H9 (cell line): Measurements from ENCODE around the gene ZBTB16. TPM values are rescaled to one million over a fixed set of nuclear protein-coding genes. Genes with fewer than 3 reads are reported as not detected.

Source experiments
- DNase-seq: peaks from one replicate; pipeline ENCODE4 v3.0.0-alpha.2; 2017
- H2AFZ ChIP-seq: one replicate; pipeline ENCODE4 v1.6.1; 2013; ENCODE audit warnings: mild to moderate bottlenecking, low read length, control low read depth, moderate library complexity
- H2AK5ac ChIP-seq: 2 replicates; pipeline ENCODE4 v1.6.1; 2013; ENCODE audit warnings: low read length, control low read depth, mixed read lengths; ENCODE audit not compliant: insufficient read length
- H2BK120ac ChIP-seq: one replicate; pipeline ENCODE4 v1.6.1; 2013; ENCODE audit warnings: low read depth, mild to moderate bottlenecking, low read length, control low read depth, inconsistent platforms; ENCODE audit not compliant: poor library complexity, severe bottlenecking
- H2BK12ac ChIP-seq: 2 replicates; pipeline ENCODE4 v1.6.1; 2013; ENCODE audit warnings: low read length, control low read depth, mixed read lengths, low read depth; ENCODE audit not compliant: insufficient read length
- H2BK15ac ChIP-seq: 2 replicates; pipeline ENCODE4 v1.6.1; 2013; ENCODE audit warnings: low read depth, low read length, control low read depth
- H2BK20ac ChIP-seq: one replicate; pipeline ENCODE4 v1.6.1; 2013; ENCODE audit warnings: low read depth, mild to moderate bottlenecking, low read length, control low read depth, inconsistent platforms; ENCODE audit not compliant: poor library complexity, severe bottlenecking
- H2BK5ac ChIP-seq: 2 replicates; pipeline ENCODE4 v1.6.1; 2013; ENCODE audit warnings: low read length, control low read depth, mixed read lengths; ENCODE audit not compliant: insufficient read length
- H3K14ac ChIP-seq: 2 replicates; pipeline ENCODE4 v1.6.1; 2013; ENCODE audit warnings: low read length, control low read depth; ENCODE audit not compliant: insufficient read depth
- H3K18ac ChIP-seq: 2 replicates; pipeline ENCODE4 v1.6.1; 2013; ENCODE audit warnings: low read depth, mild to moderate bottlenecking, mixed read lengths, low read length, control low read depth; ENCODE audit not compliant: insufficient read length
- H3K23ac ChIP-seq: 2 replicates; pipeline ENCODE4 v1.6.1; 2013; ENCODE audit warnings: low read length, control low read depth, mixed read lengths, low read depth; ENCODE audit not compliant: insufficient read length
- H3K23me2 ChIP-seq: 2 replicates; pipeline ENCODE4 v1.6.1; 2013; ENCODE audit warnings: low read depth, mild to moderate bottlenecking, mixed read lengths, low read length, control low read depth; ENCODE audit not compliant: insufficient read length, poor library complexity, severe bottlenecking
- H3K27ac ChIP-seq: 2 replicates; pipeline ENCODE4 v1.5.1; 2013; ENCODE audit warnings: low read length, control low read depth, mixed read lengths, low read depth; ENCODE audit not compliant: insufficient read length
- H3K27me3 ChIP-seq: 2 replicates; pipeline ENCODE4 v1.6.1; 2013; ENCODE audit warnings: low read length, control low read depth, inconsistent platforms; ENCODE audit not compliant: insufficient read depth
- H3K4ac ChIP-seq: 2 replicates; pipeline ENCODE4 v1.6.1; 2013; ENCODE audit warnings: low read depth, mild to moderate bottlenecking, control low read depth, inconsistent platforms, low read length, moderate library complexity
- H3K4me1 ChIP-seq: 2 replicates; pipeline ENCODE4 v1.6.1; 2013; ENCODE audit warnings: low read length, control low read depth, inconsistent platforms; ENCODE audit not compliant: insufficient read depth
- H3K4me2 ChIP-seq: 2 replicates; pipeline ENCODE4 v1.6.1; 2013; ENCODE audit warnings: low read length, control low read depth, mixed read lengths; ENCODE audit not compliant: insufficient read length, insufficient read depth
- H3K56ac ChIP-seq: 2 replicates; pipeline ENCODE4 v1.6.1; 2013; ENCODE audit warnings: low read depth, mild to moderate bottlenecking, mixed read lengths, low read length, control low read depth; ENCODE audit not compliant: insufficient read length
- H3K79me1 ChIP-seq: 2 replicates; pipeline ENCODE4 v1.6.1; 2013; ENCODE audit warnings: low read depth, mild to moderate bottlenecking, moderate library complexity, low read length, control low read depth, inconsistent platforms; ENCODE audit not compliant: insufficient read depth, poor library complexity, severe bottlenecking
- H3K79me2 ChIP-seq: 2 replicates; pipeline ENCODE4 v1.6.1; 2013; ENCODE audit warnings: low read length, control low read depth, inconsistent platforms; ENCODE audit not compliant: insufficient read depth
- H3K9ac ChIP-seq: 2 replicates; pipeline ENCODE4 v1.6.1; 2013; ENCODE audit warnings: low read length, control low read depth, mixed read lengths; ENCODE audit not compliant: insufficient read length; ENCODE audit errors: extremely low read depth
- H3K9me3 ChIP-seq: one replicate; pipeline ENCODE4 v1.6.1; 2013; ENCODE audit warnings: low read depth, low read length, inconsistent platforms; ENCODE audit not compliant: control insufficient read depth
- H3T11ph ChIP-seq: one replicate; pipeline ENCODE4 v1.6.1; 2013; ENCODE audit warnings: mild to moderate bottlenecking, low read length, control low read depth, inconsistent platforms
- H4K20me1 ChIP-seq: one replicate; pipeline ENCODE4 v1.6.1; 2013; ENCODE audit not compliant: control insufficient read depth, insufficient read length, insufficient read depth
- H4K5ac ChIP-seq: 2 replicates; pipeline ENCODE4 v1.6.1; 2013; ENCODE audit warnings: low read depth, mild to moderate bottlenecking, mixed read lengths, low read length, control low read depth; ENCODE audit not compliant: insufficient read length
- H4K8ac ChIP-seq: replicated peaks from 2 replicates; pipeline ENCODE4 v1.6.1; 2013; ENCODE audit warnings: low read length, control low read depth, mixed read lengths, low read depth; ENCODE audit not compliant: insufficient read length
- H4K91ac ChIP-seq: 2 replicates; pipeline ENCODE4 v1.6.1; 2013; ENCODE audit warnings: low read depth, mild to moderate bottlenecking, moderate library complexity, mixed read lengths, low read length, control low read depth; ENCODE audit not compliant: insufficient read length
- H3K27ac Mint-ChIP-seq, 3 experiments: 2 replicates in 2 of 3; 3 replicates in 1 of 3; pipeline ENCODE4 v1.8.0; 2020 to 2021; ENCODE audit warnings: mixed read lengths in 3 of 3, mild to moderate bottlenecking in 1 of 3, moderate library complexity in 1 of 3
- H3K27me3 Mint-ChIP-seq: 2 replicates; pipeline ENCODE4 v1.8.0; 2021; ENCODE audit warnings: low read depth, mild to moderate bottlenecking, moderate library complexity, mixed read lengths
- H3K36me3 Mint-ChIP-seq, 3 experiments: 2 replicates in 2 of 3; 3 replicates in 1 of 3; pipeline ENCODE4 v1.8.0; 2020 to 2021; ENCODE audit warnings: low read depth in 3 of 3, mixed read lengths in 3 of 3; ENCODE audit not compliant: insufficient read depth in 1 of 3
- H3K4me1 Mint-ChIP-seq, 2 experiments: 2 replicates each; pipeline ENCODE4 v1.8.0; 2020; ENCODE audit warnings: mixed read lengths in 2 of 2
- H3K4me3 Mint-ChIP-seq, 2 experiments: 2 replicates in 1 of 2; 3 replicates in 1 of 2; pipeline ENCODE4 v1.8.0; 2020 to 2021; ENCODE audit warnings: mild to moderate bottlenecking in 2 of 2, mixed read lengths in 2 of 2, moderate library complexity in 1 of 2
- H3K9me3 Mint-ChIP-seq, 2 experiments: 2 replicates in 1 of 2; 3 replicates in 1 of 2; pipeline ENCODE4 v1.8.0; 2020; ENCODE audit warnings: mild to moderate bottlenecking in 2 of 2, mixed read lengths in 2 of 2, moderate library complexity in 1 of 2
- CTCF ChIP-seq: fragments of 200-600 bp; sonication (generic); conservative IDR thresholded peaks from 3 replicates; pipeline ENCODE4 v1.8.0; 2021; ENCODE audit warnings: antibody characterized with exemption, mild to moderate bottlenecking
- WGBS: extraction: QIAGEN DNeasy Blood & Tissue Kit; methylation state at CpG from one replicate; pipeline ENCODE4 v1.1.7; 2013; ENCODE audit warnings: missing lambda C conversion rate, low lambda C conversion rate, mixed read lengths; ENCODE audit not compliant: insufficient read length; ENCODE audit errors: extremely low coverage; 5-methylcytosine and 5-hydroxymethylcytosine counted together
- total RNA-seq: library from RNA; stranded (reverse); gene quantifications from 2 replicates; pipeline ENCODE4 v1.2.1, GENCODE V29; 2021

ZBTB16 gene
- total RNA-seq, 1 experiment from 2014 or later: not detected

- no peaks in the 10 kb centered on the region for H3K79me2 ChIP-seq
- Mint-ChIP-seq H3K4me1 (peaks cover 24 to 48% of the 10 kb centered on the region in 2 experiments), H3K9me3 (no peaks in the 10 kb centered on the region; a peak in 1 of 5 replicates), H3K27ac (no peak overlapping the region), H3K4me3 (no peak overlapping the region), H3K27me3 (peaks cover 98% of the 10 kb centered on the region), H3K36me3 (no peaks in the 10 kb centered on the region; a peak in 1 of 7 replicates)
- no peak overlapping the region for H3T11ph ChIP-seq
- H3K23ac ChIP-seq: no peak overlapping the region
- H2BK120ac ChIP-seq: no peak overlapping the region
- peaks cover 4% of the 10 kb centered on the region; the same call in 1 of the 2 replicates for H3K4me1 ChIP-seq
- H3K14ac ChIP-seq: no peak overlapping the region
- no peak overlapping the region for H4K5ac ChIP-seq
- H3K4ac ChIP-seq: no peak overlapping the region
- no peak overlapping the region for H2BK20ac ChIP-seq
- H3K18ac ChIP-seq: no peak overlapping the region
- H3K27ac ChIP-seq: no peak overlapping the region
- no peaks in the 10 kb centered on the region for H3K79me1 ChIP-seq
- H4K8ac ChIP-seq: no peak overlapping the region
- no peak overlapping the region for H2AK5ac ChIP-seq
- no peak overlapping the region for H2BK5ac ChIP-seq
- no peaks in the 10 kb centered on the region for H4K20me1 ChIP-seq
- no peak overlapping the region for H3K56ac ChIP-seq
- no peak overlapping the region for H3K4me2 ChIP-seq
- no peak overlapping the region for H3K9ac ChIP-seq
- no peak for TF ChIP-seq CTCF
- H4K91ac ChIP-seq: no peak overlapping the region
- no peaks in the 10 kb centered on the region for H3K23me2 ChIP-seq
- peaks cover 9% of the 10 kb centered on the region for H3K27me3 ChIP-seq
- DNase-seq: no peak
- WGBS: no CpG with 5 or more reads among the region's 3 CpGs
- no peak overlapping the region for H2AFZ ChIP-seq
- H3K9me3 ChIP-seq: no peaks in the 10 kb centered on the region
- H2BK15ac ChIP-seq: no peak overlapping the region
- no peak overlapping the region for H2BK12ac ChIP-seq
Measured at GRCh38 chr11:114080769-114081168, 21.3 kb downstream of the ZBTB16 start.
